HG03520 (cell line): ENCODE results near the gene KLHL35.

Source experiments
- ATAC-seq: cut with Tn5 transposase; IDR thresholded peaks from one replicate; pipeline ENCODE4 v1.9.1; 2021; ENCODE audit warnings: mild to moderate bottlenecking, moderate library complexity; ENCODE audit not compliant: unreplicated experiment

Gene KLHL35

DNA sequence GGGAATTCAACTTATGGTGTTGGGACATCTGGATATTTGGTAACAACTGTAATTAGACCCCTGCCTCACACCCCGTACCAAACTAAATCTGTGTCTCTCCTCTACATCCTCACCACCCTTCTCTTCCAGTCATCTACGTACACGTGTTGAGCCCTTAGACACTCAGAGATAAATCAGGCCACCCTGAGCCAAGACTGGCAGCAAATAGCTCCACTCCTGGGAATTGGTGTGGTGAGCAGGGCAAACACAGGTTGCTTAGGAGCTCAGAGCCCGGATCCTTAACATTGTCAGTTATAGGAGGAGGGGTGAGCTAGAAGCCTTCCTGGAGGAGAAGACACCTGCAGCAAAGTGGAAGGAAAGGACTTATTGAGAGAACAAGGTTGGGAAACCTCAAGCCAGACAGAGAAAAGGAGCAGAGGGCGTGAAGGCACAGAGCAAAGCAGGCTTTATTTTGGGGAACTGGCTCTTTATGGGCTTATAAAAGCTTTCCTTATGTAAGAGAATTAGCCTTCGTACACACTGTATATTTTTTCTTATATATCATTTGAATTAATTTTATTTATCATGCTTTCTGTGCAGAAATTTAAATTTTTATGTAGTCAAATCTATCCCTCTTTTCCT, 36.9 kb upstream of the KLHL35 start:
- ATAC-seq, result no peak

DNA sequence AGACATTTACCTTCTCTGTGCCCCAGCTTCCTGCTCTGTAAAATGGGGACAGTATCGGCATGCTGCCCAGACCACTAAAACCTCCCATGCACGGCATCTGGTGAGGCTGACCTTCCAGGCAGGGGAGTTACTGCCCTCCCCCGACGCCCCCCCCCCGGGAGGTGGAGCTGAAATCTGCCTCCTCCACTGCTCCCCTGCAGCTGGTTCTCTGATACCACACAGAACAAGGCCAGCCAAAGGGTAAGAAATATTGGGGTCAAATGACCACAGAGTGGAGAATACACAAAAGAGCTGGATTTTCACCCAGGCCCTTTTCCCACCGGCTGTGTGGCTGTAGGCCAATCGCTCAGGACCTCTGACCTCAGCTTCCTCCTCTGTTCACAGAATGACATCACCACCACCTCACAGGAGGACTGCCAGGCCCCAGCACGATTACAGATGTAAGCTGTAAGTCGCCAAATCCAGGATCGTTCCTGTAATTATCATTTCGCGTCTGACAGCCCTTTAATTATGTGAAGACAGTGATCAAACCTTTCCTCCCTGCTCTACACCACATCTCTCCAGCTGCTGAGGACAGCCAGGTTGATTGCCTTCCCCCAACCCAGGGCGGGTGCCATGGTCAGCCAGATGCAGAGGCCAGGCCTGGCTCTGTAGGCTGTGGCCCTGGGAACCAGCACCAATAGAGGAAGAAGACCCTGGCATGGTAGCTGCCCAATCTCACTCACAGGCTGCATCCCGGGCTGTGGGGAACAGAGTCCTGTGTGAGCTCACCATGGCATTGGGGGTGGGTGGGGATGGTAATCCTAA, 35.7 kb upstream of the KLHL35 start:
- no peak for ATAC-seq

DNA sequence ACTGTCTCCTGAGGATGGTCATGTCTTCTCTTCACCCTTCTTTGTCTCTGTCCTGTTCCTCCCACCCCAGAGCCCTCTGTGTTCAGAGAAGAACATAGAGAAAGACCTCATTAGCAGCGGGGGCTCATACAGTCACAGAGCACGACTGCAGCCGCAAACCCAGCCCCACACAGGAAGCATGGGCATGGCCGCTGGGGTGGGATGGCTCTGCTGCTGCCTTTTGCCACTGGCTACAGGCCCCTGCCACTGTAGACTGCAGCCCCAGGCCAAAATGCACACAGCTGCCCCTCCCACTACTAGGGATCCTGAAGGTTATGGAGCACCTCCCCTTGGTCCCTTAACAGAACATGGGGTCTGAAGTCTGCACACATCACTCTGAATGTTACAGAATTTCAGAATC, 34.9 kb upstream of the KLHL35 start:
- ATAC-seq, result no peak

DNA sequence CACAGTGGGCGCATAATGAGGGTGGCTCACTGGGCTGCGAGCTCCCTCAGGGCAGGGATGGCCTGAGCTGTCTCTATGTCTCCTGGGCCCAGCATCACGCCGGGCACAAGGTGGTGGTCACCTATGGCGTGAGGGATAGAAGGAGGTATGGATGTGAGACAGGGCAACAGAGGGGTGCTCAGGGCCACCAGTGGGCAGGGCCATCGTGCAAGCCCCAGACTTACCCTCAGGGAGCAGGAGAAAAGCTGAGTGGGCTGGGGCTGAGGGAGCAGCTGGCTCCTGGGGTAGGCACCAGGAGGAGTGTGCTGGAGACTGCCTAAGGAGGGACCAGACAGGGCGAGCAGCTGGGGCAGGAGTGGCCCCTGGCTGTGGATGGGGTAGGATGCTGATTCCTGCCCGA, 34.3 kb upstream of the KLHL35 start:
- no peak for ATAC-seq

DNA sequence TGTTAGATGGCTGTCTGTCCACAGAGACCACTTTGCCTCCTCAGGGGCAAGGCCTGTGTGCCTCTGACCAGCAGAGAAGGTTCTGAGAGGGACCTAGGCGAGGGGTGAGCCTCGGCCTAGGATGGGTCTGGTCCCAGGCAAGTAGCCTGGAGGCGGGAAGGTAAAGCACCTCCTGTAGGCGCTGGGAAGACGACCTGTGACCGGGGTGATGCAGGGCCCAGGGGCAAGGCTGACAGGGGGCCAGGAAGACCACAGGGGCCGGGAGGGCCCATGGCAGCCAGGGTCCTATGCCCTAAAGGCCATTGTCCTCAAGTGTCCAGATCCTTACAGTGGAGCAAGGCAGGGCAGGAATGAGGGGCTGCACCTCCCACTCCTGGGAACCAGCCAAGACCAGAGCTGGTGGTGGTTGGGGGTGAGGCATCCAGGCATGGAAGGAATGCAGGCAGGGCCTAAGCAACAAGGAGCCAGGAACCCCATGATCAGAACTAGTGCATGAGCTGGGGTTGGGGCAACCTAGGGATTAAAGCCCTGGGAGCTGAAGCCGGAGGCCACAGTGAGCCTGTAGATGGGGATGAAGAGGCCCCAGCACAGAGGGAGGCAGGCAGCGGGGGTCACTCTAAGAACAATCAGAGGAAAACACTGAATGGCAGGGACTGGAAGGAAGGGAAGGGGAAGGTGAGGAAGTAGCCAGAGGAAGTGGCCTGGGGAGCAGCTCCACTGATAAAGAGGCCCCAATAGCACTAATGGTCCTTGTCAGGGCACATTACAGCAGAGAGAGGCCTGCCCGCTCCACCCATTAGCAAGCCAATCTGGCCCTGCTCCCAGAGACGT, 32.9 kb upstream of the KLHL35 start:
- no peak for ATAC-seq

DNA sequence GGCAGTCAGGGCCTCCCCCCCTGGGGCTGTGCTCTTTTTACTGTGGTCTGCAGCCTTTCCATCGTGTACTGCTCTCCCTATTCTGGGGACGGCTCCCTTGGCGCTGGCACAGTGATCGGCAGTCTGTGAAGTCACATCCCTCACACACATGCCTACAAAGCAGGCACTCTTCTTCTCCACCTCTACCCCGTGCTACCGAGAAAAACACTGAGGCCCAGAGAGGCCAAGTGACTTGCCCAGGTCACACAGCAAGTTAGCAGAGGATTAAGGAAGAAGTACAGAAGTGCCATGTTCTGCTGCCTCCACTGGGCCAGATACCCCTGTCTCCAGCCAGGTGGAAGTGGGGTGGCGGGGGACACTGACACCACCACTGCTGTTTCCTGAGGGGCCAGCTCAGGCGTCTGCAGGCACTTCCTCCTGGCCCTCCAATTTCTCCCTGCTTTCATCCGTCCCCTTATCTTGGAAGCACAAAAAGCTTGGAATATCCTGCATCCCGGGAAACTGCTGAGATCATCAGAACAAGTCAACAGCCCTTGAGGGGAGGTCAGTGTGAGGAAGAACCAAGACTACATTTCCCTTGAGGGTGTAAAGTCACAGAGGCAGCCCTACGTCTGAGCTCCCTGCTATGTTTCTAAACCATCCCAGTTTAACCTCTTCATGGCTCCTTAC, 30.2 kb upstream of the KLHL35 start:
- ATAC-seq, result no peak

DNA sequence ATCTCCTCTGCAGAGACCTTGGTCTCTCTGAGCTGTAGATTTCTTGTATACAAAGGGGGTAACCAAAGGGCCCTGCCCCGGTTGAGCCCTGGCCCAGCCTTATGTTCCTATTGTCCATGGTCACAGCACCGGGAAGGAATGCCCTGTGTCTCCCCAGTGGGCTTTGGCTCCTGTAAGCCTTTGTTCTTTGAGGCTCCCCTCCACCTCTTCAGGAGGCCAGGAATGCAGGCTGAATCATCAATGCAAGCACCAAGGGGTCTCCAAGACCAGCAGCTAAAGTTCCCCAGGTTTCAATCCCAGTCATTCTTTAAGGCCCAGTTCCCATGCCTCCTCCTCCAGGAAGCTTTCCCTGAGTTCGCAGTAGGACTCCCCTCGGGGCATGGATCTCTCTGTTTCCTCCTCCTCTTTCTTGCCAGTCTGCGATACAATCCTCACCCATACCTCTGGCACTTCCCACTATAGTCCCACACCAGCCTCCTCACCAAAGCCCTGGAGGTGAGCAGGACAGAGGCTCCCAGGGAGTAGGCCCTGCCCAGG, 29.2 kb upstream of the KLHL35 start:
- ATAC-seq, result no peak

DNA sequence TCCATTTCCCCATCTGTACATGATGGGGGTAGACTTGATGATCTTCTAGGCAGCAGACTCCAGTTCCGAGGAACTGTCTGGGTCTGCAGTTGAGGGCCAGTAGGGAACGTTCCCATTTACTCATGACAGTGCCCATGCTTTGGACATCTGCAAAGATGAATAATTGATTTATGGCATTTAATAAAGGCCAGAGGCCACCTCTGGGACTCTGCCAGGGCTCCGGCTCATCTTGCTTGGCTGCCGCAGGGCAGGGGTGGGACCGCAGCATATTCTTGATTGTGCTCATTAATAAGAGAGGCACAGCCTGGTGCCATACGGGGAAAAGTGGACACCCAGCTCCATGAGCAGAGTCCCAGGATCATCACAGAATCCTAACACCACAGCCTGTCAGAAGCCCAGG, 28.1 kb upstream of the KLHL35 start:
- ATAC-seq, result no peak

DNA sequence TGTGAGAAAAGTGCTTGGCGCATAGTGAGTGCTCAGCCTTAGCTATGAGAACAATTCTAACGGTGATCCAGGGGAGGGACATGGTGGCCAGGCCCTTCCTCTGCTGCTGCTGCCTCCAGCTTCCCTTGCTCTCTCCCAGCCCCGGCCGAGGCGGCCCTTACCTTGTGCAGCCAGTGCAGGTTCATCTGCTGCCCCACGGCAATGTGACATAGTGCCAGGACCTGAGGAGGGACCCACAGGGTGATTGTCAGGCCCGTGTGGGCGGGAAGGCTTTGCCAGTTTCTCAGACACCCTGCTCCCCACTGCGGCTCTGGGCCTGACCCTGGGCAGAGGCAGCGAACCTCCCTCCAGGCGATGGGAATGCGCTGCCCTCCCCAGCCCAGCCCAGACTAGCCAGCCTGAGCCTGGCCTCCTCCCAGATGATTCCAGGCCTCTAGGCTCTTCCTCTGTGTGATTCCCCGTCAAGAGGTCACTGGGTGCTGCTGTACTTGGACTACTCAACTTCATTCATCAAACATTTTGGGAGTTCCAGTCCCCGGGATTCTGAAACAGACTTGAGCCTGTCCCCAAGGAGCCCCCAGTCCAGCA, 23.7 kb upstream of the KLHL35 start:
- ATAC-seq, result no peak

DNA sequence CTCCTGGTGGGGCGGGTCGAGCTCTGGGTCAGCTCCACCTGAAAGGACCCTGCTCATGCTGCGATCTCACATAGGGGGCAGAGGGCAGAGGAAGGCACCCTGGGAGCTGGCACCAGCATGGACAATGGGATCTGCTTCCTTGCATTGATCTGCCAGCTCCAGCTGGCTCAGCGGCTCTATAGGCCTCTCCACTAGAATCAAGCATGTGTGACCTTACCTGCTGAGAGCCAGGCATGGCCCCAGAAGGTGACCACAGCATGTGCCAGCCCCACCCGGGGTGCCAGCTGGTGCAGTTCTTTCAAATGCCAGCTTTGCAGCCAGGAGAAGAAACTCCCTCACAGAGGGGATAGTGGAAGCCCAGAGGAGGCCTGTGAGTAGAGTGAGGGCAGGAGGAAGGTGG, 22.0 kb upstream of the KLHL35 start:
- no peak for ATAC-seq

DNA sequence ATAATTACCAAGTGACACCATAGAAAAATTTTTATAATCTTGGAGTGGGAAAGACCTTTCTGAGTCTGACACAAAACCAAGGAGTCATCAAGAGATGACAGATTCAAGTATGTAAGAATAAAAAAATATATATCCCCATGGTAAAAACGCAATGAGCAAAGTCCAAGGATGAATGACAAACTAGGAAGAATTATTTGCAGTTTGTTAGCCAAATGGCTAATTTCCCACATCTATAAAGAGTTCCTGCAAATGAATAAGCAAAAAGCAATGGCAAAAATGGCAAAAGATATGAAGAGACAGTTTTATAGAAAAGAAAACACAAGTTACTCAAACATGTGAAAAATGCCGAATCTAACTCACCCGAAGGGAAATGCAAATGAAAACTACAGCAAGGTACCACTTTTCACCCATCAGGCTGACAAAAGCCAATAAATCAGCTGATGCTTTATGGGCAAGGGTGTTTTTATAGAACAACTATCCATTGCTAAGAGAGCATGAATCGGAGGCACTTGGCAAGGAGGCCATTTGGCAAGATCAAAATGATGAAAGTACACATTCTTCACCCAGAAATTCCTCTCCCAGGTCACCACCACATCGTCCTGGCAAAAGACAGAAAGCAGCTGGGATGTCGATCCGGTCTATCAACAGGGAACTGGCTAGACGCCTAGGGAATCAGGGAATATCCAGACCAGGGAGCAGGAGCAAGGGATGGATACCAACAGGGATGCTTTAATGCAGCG, 21.1 kb upstream of the KLHL35 start:
- ATAC-seq, result no peak

DNA sequence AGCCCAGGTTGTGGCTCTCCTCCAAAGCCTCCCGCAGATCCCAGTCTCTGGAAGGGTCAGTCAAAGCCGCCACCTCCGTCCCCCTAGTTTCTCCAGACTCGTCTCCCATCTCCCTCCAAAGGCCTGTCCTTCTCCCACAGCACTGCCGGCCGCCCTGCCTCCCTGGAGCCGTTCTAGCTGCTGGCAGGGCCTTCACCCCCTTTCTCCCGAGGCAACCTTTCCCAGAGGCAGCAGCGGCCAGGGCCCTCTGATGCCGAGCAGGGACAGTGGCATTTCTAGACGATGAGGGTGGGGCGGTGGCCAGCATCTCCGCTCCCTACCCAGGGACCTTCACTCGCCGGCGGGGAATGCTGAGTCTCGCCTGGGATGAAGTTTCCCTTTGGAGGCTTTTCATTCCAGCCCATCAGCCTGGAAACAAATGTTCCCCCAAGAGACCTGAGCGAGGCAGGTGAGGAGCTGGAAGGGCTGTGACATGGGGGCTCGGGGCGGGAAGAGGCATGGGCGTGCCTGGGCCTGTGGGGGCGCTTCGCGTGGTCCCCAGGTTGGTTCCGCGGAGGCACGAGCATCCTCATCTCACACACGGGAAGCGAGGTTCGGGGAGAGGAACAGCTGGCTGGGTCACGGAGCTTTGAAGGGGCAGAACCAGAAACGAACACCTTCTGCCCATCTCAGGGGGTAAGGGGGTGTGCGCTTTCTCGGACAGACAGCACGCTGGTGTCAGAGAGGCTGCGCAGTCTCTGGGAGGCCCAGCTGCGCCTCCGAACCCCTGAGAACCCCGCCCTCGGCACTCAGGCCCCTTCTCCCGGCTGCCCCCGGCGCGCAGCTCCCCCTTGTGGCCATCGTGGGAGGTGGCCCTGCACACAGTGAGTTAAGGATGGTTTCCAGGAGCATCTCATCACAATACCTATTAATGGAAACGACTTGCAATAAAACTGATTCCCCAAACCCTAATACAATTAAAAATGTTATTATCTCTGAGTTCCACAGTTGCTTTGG, 18.1 kb upstream of the KLHL35 start:
- ATAC-seq, result no peak

DNA sequence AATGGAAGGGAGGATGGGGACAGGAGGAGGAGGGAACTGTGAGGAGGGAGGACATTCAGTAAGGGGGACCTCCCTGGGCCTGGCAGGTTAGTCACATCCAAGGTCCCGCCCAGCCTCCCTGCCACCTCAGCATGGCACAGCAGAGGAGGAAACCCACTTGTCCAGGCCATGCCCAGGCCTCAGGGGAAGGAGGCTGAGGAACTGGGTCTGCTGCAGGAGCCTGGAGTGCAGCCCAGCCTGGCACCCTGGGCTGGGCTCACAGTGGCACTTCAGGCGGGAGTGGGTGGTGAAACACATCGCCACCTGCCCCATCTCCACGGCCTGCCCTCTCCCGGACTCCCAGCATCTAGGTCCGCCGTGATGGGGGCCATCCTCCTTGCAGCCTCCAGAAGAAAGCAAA, 17.2 kb upstream of the KLHL35 start:
- no peak for ATAC-seq

DNA sequence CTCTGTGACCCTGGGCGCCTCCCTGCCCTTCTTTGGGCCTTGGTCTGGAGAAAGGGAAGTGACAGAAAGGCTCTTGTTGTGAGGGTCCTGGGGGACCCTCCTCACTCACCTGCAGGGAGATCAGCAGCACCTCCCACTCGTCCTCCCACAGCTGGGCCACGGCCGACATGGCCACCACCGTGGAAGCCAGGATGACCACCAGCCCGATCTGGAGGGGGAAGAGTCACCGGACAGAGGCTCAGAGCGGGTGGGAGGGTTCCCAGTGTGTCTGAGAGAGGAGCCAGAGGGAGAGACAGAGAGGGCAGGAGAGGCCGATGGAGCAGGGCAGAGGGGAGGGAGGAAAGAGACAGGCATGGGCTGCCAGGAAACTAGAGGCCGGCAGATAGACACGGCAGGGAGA, 16.8 kb upstream of the KLHL35 start:
- ATAC-seq, result no peak

DNA sequence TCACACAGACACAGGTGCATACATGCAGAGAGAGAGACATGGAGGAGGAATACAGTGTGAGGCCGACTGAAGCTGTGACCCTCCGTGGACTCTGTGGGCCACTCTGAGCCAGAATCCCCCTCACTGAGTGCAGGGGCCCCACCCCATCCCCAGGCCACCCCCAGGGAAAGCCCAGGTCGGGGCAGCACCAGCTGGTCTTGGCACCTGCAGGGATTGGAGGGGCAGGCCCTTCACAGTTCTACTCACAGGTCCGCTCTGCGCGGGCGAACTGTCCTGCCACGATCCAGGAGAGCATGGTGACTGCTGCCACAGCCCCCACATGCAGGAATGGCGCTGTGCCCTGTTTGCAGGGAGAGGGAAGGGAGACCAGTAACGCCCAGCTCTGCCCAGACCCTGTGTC, 16.3 kb upstream of the KLHL35 start:
- no peak for ATAC-seq

DNA sequence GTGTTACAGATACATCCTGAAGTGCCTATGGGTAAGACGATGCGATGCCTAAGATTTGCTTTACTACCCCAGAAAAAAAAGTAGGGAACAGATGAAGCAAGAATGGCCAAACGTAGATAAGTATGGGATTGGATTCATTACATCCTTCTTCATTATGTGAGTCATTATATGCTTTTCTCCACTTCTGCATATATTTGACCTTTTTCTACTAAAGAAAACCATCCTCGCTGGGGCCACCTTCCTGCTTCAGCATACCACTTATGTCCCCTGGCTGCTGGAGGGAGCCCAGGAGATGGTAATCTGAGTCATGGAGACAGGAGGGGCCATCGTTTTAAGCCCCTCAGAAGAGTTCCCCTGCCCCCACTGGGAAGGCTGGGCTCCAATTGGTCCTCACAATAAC, 14.4 kb upstream of the KLHL35 start:
- no peak for ATAC-seq

DNA sequence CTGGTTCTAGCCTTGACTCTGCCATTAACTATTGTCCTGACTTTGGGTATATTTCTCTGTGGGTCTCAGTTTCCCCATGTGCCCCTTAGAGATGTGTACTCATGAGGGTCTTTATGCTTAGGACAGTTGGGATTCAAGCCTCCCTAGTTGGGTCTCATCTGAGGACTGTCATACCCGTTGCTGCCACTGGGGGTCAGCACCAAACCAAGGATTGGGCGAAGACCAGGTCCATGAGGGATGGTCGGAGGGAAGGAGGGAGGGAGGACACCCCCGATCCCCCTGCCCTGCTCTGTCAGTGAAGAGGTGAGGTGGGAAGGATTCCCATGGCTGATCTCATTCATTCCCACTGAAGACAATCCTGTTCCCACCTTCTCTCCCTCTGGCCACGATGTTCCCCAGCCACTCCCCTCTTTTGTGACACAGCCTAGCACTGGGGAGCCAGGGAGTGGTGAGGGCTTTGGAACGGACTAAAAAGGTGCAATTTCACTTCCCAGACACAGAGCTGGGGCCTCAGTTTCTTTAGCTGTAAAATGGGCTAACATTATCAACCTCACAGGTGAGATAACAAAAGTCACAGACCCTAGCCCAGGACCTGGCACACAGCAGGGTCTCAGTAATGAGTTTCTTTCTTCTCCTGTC, 12.4 kb upstream of the KLHL35 start:
- no peak for ATAC-seq

DNA sequence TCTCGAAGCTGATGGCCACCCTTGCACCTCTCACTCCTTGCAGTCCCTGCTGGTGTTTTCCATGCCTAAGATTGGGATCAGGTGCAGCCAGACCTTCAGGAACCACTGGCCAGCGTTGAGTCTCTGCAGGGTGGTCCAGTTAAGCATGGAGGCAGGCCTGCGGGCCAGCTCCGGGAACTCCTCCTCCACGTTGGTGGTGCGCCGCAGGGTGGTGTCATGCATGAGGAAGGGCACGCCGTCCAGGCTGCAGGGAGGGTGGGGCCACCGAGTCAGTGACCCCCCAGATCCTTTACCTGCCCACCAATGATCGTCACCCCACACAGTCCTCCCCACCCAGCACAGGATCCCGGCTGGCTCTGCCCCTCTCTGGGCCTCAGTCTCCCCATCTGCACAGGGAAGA, 10.0 kb upstream of the KLHL35 start:
- ATAC-seq, result no peak
